Upper lobe of right lung (tissue), 1 donor: ENCODE measurements around the gene LARP4B. TPM values are rescaled to one million over a fixed set of nuclear protein-coding genes. Genes with fewer than 3 reads are reported as not detected.
A peak's percentile ranks its signal among the peaks of the same experiment; 100 is the strongest.

Experiments
- ATAC-seq: fragments of 200-7000 bp; cut with Tn5 transposase; one replicate; pipeline ENCODE4 v1.9.1; 2020; ENCODE audit warnings: mild to moderate bottlenecking, moderate library complexity
- DNase-seq: peaks from one replicate; pipeline ENCODE4 v3.0.0-alpha.2; 2020
- H3K27ac ChIP-seq: fragments of 200-600 bp; one replicate; pipeline ENCODE4 v1.8.0; 2022
- H3K27me3 ChIP-seq: fragments of 200-600 bp; one replicate; pipeline ENCODE4 v1.8.0; 2022; ENCODE audit warnings: mild to moderate bottlenecking
- H3K36me3 ChIP-seq: fragments of 200-600 bp; one replicate; pipeline ENCODE4 v1.8.0; 2022
- H3K4me1 ChIP-seq: fragments of 200-600 bp; one replicate; pipeline ENCODE4 v1.8.0; 2022
- H3K4me3 ChIP-seq: fragments of 200-600 bp; one replicate; pipeline ENCODE4 v1.8.0; 2022; ENCODE audit warnings: mild to moderate bottlenecking
- H3K9me3 ChIP-seq: fragments of 200-600 bp; one replicate; pipeline ENCODE4 v1.8.0; 2022
- CTCF ChIP-seq: fragments of 200-600 bp; IDR thresholded peaks from one replicate; pipeline ENCODE4 v1.8.0; 2022; ENCODE audit warnings: antibody characterized with exemption
- intact Hi-C: fragments of 100-400 bp; cut with DNase I; formaldehyde crosslinking; loops from one replicate; pipeline ENCODE4 v1.11.0; 2022
- total RNA-seq: library from RNA; stranded (reverse); fragmentation: NEBNext Ultra II Directional; extraction: Animal tissue kit (Norgen Biotek cat#: 25700); gene quantifications from one replicate; pipeline ENCODE4 v1.2.1, GENCODE V29; 2021
- donor health status: DM: no; HTN: yes; CAD: no; lungs with severe emphysema.

LARP4B gene
- total RNA-seq, 1 donor from 2014 or later = 126 TPM

GRCh38 chr10:789831-790701 lies 141.4 kb downstream of the LARP4B start:
- H3K9me3 ChIP-seq = no peaks in the 10 kb centered on the region
- TF ChIP-seq CTCF = no peak
- H3K27me3 ChIP-seq = peaks cover 6% of the 10 kb centered on the region
- DNase-seq (no peak), ATAC-seq (no peak)
- no peaks in the 10 kb centered on the region for H3K4me1 ChIP-seq
- H3K27ac ChIP-seq = no peak overlapping the region
- no peaks in the 10 kb centered on the region for H3K36me3 ChIP-seq
- intact Hi-C loops = no loop called here
- no peak overlapping the region for H3K4me3 ChIP-seq

GRCh38 chr10:788796-789748 lies 142.4 kb downstream of the LARP4B start:
- Histone ChIP-seq H3K9me3 (no peaks in the 10 kb centered on the region), H3K4me3 (peak overlapping the region; percentile 21), H3K27me3 (peaks cover 6% of the 10 kb centered on the region), H3K27ac (no peak overlapping the region), H3K4me1 (peaks cover 5% of the 10 kb centered on the region), H3K36me3 (no peaks in the 10 kb centered on the region)
- intact Hi-C loops = no loop called here
- peak; percentile 63 for TF ChIP-seq CTCF
- ATAC-seq (peak; percentile 88), DNase-seq (peak; percentile 87)

GRCh38 chr10:787933-788651 lies 143.4 kb downstream of the LARP4B start:
- ATAC-seq (no peak), DNase-seq (no peak)
- no peaks in the 10 kb centered on the region for H3K9me3 ChIP-seq
- H3K27ac ChIP-seq = no peak overlapping the region
- no peak overlapping the region for H3K4me3 ChIP-seq
- peaks cover 11% of the 10 kb centered on the region for H3K27me3 ChIP-seq
- intact Hi-C loops = no loop called here
- peaks cover 5% of the 10 kb centered on the region for H3K4me1 ChIP-seq
- no peaks in the 10 kb centered on the region for H3K36me3 ChIP-seq
- no peak for TF ChIP-seq CTCF

GRCh38 chr10:786633-787474 lies 144.7 kb downstream of the LARP4B start:
- intact Hi-C loops = no loop called here

More at GRCh38 chr10:786633-787474, 144.7 kb downstream of the LARP4B start:
- Histone ChIP-seq H3K9me3 (no peaks in the 10 kb centered on the region), H3K4me3 (no peak overlapping the region), H3K4me1 (peaks cover 5% of the 10 kb centered on the region), H3K36me3 (no peaks in the 10 kb centered on the region), H3K27ac (no peak overlapping the region), H3K27me3 (peaks cover 15% of the 10 kb centered on the region)
- TF ChIP-seq CTCF = no peak
- DNase-seq = no peak
- ATAC-seq = no peak
